ENCODE data around the gene SLC39A2.

DNA sequence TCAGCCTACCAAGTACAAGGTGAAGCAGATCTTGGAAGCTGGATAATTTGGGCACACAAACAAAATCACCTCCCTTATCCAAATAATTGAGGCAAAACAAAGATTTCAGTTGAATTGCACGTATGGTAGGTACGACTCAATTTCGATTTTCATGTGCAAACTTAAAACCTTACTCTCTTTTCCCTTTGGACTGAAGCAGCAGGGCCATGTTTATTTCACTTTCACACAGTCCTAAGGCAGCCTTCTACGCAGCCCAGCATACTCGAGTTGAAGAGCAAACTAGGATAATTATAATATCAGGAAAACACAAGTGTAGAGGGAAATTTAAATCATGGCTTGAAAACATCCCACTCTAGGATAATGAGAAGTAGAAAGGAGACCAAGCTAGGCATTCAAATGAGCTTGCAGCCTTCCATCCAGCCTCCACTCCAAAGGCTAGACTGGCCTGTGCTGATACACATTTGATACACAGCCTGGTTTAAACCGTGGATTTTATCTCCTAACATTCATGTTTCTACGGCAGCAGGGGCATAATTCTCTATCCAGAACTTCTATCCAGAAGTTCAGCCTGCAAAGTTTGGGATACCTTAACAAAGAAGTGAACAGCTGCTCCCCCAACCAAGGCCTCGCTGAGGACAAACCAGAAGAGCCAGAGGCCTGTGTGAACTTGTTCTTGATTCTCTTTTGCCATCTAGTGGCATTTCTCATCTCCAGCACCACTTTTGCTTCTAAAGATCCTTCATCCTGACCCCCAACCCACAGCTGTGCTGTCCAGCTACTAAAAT lies 40.7 kb downstream of the SLC39A2 start:
- TF ChIP-seq CTCF (conservative IDR thresholded peaks at IDR 0.05) (peak; percentile 54), ZFX (IDR thresholded peaks at IDR 0.05) (no peak)

Data from C4-2B (cell line).